ENCODE measurements around the gene PTK6. TPM values are rescaled to one million over a fixed set of nuclear protein-coding genes. Genes with fewer than 3 reads are reported as not detected.

Gene PTK6
- total and polyA plus RNA-seq, 2 of the 13 experiments (the other 11 are each of a cell fraction or from before 2014, with no cell fraction given): 0.08 TPM; not detected in 1

DNA sequence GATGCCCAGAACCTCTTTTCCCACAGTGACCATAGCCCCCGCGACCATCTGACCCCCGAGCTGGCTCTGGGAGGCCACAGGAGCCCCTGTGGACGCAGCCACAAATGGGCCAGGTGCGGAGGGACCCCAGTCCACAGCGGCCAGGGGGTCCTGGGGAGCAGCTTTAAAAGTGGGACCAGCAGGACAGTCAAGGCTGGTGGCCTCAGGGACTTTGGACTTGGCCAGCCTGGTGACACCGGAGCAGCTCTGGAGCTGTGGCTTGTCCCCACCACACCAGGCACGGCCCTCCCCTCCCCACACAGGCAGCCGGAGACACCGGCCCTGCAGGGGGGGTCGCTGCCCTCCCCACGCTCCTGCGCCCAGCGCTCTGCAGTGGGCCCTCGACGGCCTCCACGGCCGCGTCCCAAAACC is 20.3 kb upstream of the PTK6 start (continued):
- TF ChIP-seq IKZF4 (CRISPR knock-in tag; IDR thresholded peaks at IDR 0.05; ENCODE audit: borderline replicate concordance, low read depth, not compliant biosample characterization): no peak
- no peak for TF ChIP-seq SMAD9 (CRISPR knock-in tag; IDR thresholded peaks at IDR 0.05)
- TF ChIP-seq ZFP36L2 (CRISPR knock-in tag; IDR thresholded peaks at IDR 0.05): no peak
- no peak for TF ChIP-seq EP300 (IDR thresholded peaks at IDR 0.05; ENCODE audit: low read depth in 2 of 2, low read length in 2 of 2)
- TF ChIP-seq EP300 (CRISPR knock-in tag; IDR thresholded peaks at IDR 0.05; ENCODE audit: borderline replicate concordance): no peak
- no peak for TF ChIP-seq PCBP1 (IDR thresholded peaks at IDR 0.05; ENCODE audit: borderline replicate concordance, low read depth, low read length)
- TF ChIP-seq ZNF816 (CRISPR knock-in tag; IDR thresholded peaks at IDR 0.05; ENCODE audit: borderline replicate concordance): no peak
- no peak for TF ChIP-seq ZNF615 (CRISPR knock-in tag; IDR thresholded peaks at IDR 0.05; ENCODE audit: borderline replicate concordance)
- no peak for TF ChIP-seq FOXP1 (IDR thresholded peaks at IDR 0.05)
- TF ChIP-seq FOXP1 (CRISPR knock-in tag; IDR thresholded peaks at IDR 0.05): no peak
- no peak for TF ChIP-seq ZBTB39 (CRISPR knock-in tag; IDR thresholded peaks at IDR 0.05)
- TF ChIP-seq NCOA1 (CRISPR knock-in tag; IDR thresholded peaks at IDR 0.05): no peak
- TF ChIP-seq TBL1XR1 (IDR thresholded peaks at IDR 0.05; ENCODE audit: borderline replicate concordance, low read length, partially characterized antibody): no peak
- no peak for TF ChIP-seq ZNF337 (CRISPR knock-in tag; IDR thresholded peaks at IDR 0.05; ENCODE audit: borderline replicate concordance, low read depth)
- TF ChIP-seq, protein P1, sequence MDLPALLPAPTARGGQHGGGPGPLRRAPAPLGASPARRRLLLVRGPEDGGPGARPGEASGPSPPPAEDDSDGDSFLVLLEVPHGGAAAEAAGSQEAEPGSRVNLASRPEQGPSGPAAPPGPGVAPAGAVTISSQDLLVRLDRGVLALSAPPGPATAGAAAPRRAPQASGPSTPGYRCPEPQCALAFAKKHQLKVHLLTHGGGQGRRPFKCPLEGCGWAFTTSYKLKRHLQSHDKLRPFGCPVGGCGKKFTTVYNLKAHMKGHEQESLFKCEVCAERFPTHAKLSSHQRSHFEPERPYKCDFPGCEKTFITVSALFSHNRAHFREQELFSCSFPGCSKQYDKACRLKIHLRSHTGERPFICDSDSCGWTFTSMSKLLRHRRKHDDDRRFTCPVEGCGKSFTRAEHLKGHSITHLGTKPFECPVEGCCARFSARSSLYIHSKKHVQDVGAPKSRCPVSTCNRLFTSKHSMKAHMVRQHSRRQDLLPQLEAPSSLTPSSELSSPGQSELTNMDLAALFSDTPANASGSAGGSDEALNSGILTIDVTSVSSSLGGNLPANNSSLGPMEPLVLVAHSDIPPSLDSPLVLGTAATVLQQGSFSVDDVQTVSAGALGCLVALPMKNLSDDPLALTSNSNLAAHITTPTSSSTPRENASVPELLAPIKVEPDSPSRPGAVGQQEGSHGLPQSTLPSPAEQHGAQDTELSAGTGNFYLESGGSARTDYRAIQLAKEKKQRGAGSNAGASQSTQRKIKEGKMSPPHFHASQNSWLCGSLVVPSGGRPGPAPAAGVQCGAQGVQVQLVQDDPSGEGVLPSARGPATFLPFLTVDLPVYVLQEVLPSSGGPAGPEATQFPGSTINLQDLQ (CRISPR knock-in tag; IDR thresholded peaks at IDR 0.05): no peak
- TF ChIP-seq POLR2AphosphoS2 (IDR thresholded peaks at IDR 0.05; ENCODE audit: low read depth, low read length): no peak
- TF ChIP-seq ZNF12 (CRISPR knock-in tag; IDR thresholded peaks at IDR 0.05): no peak
- TF ChIP-seq ZNF576 (CRISPR knock-in tag; IDR thresholded peaks at IDR 0.05): no peak
- peak; percentile 35; the same call in 1 of the 2 replicates for TF ChIP-seq GABPB1 (CRISPR knock-in tag; IDR thresholded peaks at IDR 0.05)
- no peak for TF ChIP-seq NFE2 (CRISPR knock-in tag; IDR thresholded peaks at IDR 0.05)

Data from HepG2 (cell line).